ENCODE measurements around the gene NCOA3.

GRCh38 chr20:47482705-47483104, 19.0 kb upstream of the NCOA3 start:
- no peak for TF ChIP-seq POLR2AphosphoS5 (IDR thresholded peaks at IDR 0.05; ENCODE audit: low read depth, low read length)
- TF ChIP-seq POLR2A (IDR thresholded peaks at IDR 0.05; ENCODE audit: low read depth, low read length): no peak
